Activated B cell treated with CpG ODN at 0.5 μM for 24 hours (primary cell): ENCODE data around the gene TAC3. TPM values are rescaled to one million over a fixed set of nuclear protein-coding genes. Genes with fewer than 3 reads are reported as not detected.

Experiments
- ATAC-seq: fragments of 200-7000 bp; cut with Tn5 transposase; one replicate; pipeline ENCODE4 v1.10.0; 2021; ENCODE audit warnings: low read depth, mild to moderate bottlenecking, moderate library complexity
- CTCF ChIA-PET: fragments of 350-600 bp; sonication (Branson Sonifier 250); formaldehyde crosslinking; loops from one replicate; lab custom pipeline; 2021; ENCODE audit warnings: antibody characterized with exemption; lab: Charles Lee
- POLR2A ChIA-PET: fragments of 350-600 bp; sonication (Branson Sonifier 250); formaldehyde crosslinking; loops from one replicate; lab custom pipeline; 2021; ENCODE audit warnings: antibody characterized with exemption; lab: Charles Lee
- DNase-seq: peaks from one replicate; pipeline ENCODE4 v3.0.0; 2022
- H3K27ac Mint-ChIP-seq: one replicate; pipeline ENCODE4 v1.8.0; 2020; ENCODE audit warnings: mixed read lengths
- H3K27me3 Mint-ChIP-seq: one replicate; pipeline ENCODE4 v1.8.0; 2021; ENCODE audit warnings: mixed read lengths
- H3K36me3 Mint-ChIP-seq: one replicate; pipeline ENCODE4 v1.8.0; 2021; ENCODE audit warnings: low read depth, mixed read lengths
- H3K4me1 Mint-ChIP-seq: one replicate; pipeline ENCODE4 v1.8.0; 2021; ENCODE audit warnings: mixed read lengths
- H3K4me3 Mint-ChIP-seq: one replicate; pipeline ENCODE4 v1.8.0; 2020; ENCODE audit warnings: mild to moderate bottlenecking, mixed read lengths
- H3K9me3 Mint-ChIP-seq: one replicate; pipeline ENCODE4 v1.8.0; 2020; ENCODE audit warnings: mixed read lengths
- CTCF ChIP-seq: fragments of 200-600 bp; IDR thresholded peaks from one replicate; pipeline ENCODE4 v1.8.0; 2022; ENCODE audit warnings: antibody characterized with exemption, mild to moderate bottlenecking
- intact Hi-C: fragments of 100-400 bp; cut with micrococcal nuclease; formaldehyde crosslinking; loops from one replicate; pipeline ENCODE4 v1.15.1; 2024
- total RNA-seq: library from RNA; stranded (reverse); gene quantifications from 2 replicates; pipeline ENCODE4 v1.2.3, GENCODE V29; 2022

Gene TAC3
- total RNA-seq, 1 donor from 2014 or later = not detected

- H3K27ac Mint-ChIP-seq = no peak overlapping the region
- peaks cover 22% of the 10 kb centered on the region for H3K4me1 Mint-ChIP-seq
- no peak for TF ChIP-seq CTCF
- no peak overlapping the region for H3K4me3 Mint-ChIP-seq
- no peaks in the 10 kb centered on the region for H3K27me3 Mint-ChIP-seq
- no peaks in the 10 kb centered on the region for H3K36me3 Mint-ChIP-seq
- intact Hi-C loops = no loop called here
- no peaks in the 10 kb centered on the region for H3K9me3 Mint-ChIP-seq
- CTCF ChIA-PET = no interaction called here
- no peak for ATAC-seq
- no peak for DNase-seq
- POLR2A ChIA-PET = no interaction called here
Measured at GRCh38 chr12:57044889-57045288, 28.6 kb upstream of the TAC3 start.

GRCh38 chr12:57044468-57044867, 28.1 kb upstream of the TAC3 start:
- POLR2A ChIA-PET = no interaction called here
- Mint-ChIP-seq H3K4me3 (no peak overlapping the region), H3K9me3 (no peaks in the 10 kb centered on the region), H3K4me1 (peaks cover 22% of the 10 kb centered on the region), H3K36me3 (no peaks in the 10 kb centered on the region), H3K27me3 (no peaks in the 10 kb centered on the region), H3K27ac (no peak overlapping the region)
- intact Hi-C loops = no loop called here
- TF ChIP-seq CTCF = no peak
- DNase-seq (no peak), ATAC-seq (no peak)
- CTCF ChIA-PET = no interaction called here

DNA sequence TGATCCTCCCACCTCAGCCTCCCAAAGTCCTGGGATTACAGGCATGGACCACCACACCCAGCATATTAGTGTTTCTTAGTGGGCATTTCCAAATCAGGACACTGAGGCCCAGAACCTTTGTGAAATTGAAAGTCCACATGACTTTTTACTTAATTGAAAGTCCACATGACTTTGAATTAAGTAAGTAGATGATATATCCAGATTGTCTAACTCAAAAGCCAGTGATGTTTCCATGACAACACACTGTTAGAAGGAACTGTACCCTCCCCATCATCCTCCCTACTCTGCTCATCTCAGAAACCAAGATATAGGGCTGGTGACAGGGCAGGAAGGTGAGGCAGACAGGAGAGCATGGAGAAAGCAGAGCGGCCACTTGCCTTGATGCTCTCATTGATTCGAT, 26.4 kb upstream of the TAC3 start:
- POLR2A ChIA-PET = no interaction called here

DNA sequence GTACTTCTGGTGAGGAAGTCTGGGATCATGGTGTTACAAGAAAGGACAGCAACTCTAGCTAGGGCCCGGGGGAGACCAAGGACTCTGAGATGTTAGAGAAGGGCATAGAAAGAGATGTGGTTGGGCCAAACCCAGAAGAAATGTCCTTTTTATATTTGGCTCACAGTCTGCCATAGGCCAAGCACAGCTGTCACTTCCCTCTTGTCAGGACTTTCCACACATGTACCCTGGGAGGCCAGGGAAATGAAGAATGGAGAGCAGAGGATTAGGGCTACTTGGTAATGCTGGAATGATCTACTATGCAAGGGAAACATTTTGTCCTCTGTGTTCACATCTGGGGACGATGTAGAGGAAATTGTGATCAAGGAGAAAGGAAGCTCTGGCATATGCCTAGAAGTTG, 24.4 kb upstream of the TAC3 start:
- Mint-ChIP-seq H3K27me3 (no peaks in the 10 kb centered on the region), H3K9me3 (no peaks in the 10 kb centered on the region), H3K4me3 (no peak overlapping the region), H3K27ac (no peak overlapping the region), H3K36me3 (no peaks in the 10 kb centered on the region), H3K4me1 (no peaks in the 10 kb centered on the region)
- TF ChIP-seq CTCF = no peak
- DNase-seq = no peak
- ChIA-PET CTCF (no interaction called here), POLR2A (interaction anchor here (0.8 kb wide), 1 partner anchor 71 kb away, joined by 6 read pairs; no protein-coding TSS in a partner anchor)
- intact Hi-C loops = no loop called here
- no peak for ATAC-seq

More for the DNA sequence above, 26.4 kb upstream of the TAC3 start:
- Mint-ChIP-seq H3K4me1 (peaks cover 19% of the 10 kb centered on the region), H3K4me3 (no peak overlapping the region), H3K27me3 (no peaks in the 10 kb centered on the region), H3K9me3 (no peaks in the 10 kb centered on the region), H3K36me3 (no peaks in the 10 kb centered on the region), H3K27ac (no peak overlapping the region)
- TF ChIP-seq CTCF = no peak
- DNase-seq (no peak), ATAC-seq (no peak)
- intact Hi-C loops = no loop called here
- CTCF ChIA-PET = no interaction called here

- no peak for DNase-seq
- Mint-ChIP-seq H3K27me3 (no peaks in the 10 kb centered on the region), H3K9me3 (no peaks in the 10 kb centered on the region), H3K36me3 (no peaks in the 10 kb centered on the region), H3K4me3 (no peak overlapping the region), H3K27ac (no peak overlapping the region), H3K4me1 (no peaks in the 10 kb centered on the region)
- ATAC-seq = no peak
- TF ChIP-seq CTCF = no peak
- intact Hi-C loops = no loop called here
- POLR2A ChIA-PET = interaction anchor here (0.8 kb wide), 1 partner anchor 72 kb away, joined by 6 read pairs; no protein-coding TSS in a partner anchor
- CTCF ChIA-PET = no interaction called here
Measured at GRCh38 chr12:57040211-57040610, 23.9 kb upstream of the TAC3 start.
